Right cardiac atrium (tissue), 5 donors: ENCODE data around the gene C1orf53. TPM values are rescaled to one million over a fixed set of nuclear protein-coding genes. Genes with fewer than 3 reads are reported as not detected.

Experiments
- polyA plus RNA-seq: library from polyadenylated mRNA; stranded (reverse); fragments of 200-250 nt; gene quantifications from one replicate; pipeline ENCODE4 v1.2.3, GENCODE V29; 2013
- total RNA-seq, 4 donors: library from RNA; stranded (reverse); fragmentation: NEBNext Ultra II Directional; extraction: Animal tissue kit (Norgen Biotek cat#: 25700); gene quantifications; one replicate each; pipeline ENCODE4 v1.2.1, GENCODE V29; 2021
- donor health status: healthy with polysubstance abuse.
- donor health status: DM: no; HTN: yes; CAD: no.
- donor health status: DM: no; HTN: no; CAD: no.
- donor health status: DM: no; HTN: yes; CAD: no; lungs with severe emphysema.
- donor health status: DM: yes; HTN: yes; CAD: no.

Gene C1orf53
- total and polyA plus RNA-seq, 5 donors: 4.0 to 12.7 (median 7.5) TPM

Other genes starting within 250 kb of the C1orf53 start
- 10 to 100 TPM; 21.4 to 27.6 (median 27.1) TPM for gene DENND1B, start 127.2 kb upstream of the C1orf53 start, total RNA-seq
- gene DENND1B, start 127.2 kb upstream of the C1orf53 start, polyA plus RNA-seq: 4.1 TPM
- 1 to 10 TPM in 1 of 4 donors, under 1 TPM in 3; 0.66 to 1.3 (median 0.81) TPM for gene LHX9, start 14.7 kb downstream of the C1orf53 start, total RNA-seq
- 0.23 TPM for gene LHX9, start 14.7 kb downstream of the C1orf53 start, polyA plus RNA-seq